Measurements from ENCODE around the gene KRT6A.
"Not testable (repeated sequence)": the region's sequence is repeated elsewhere in the genome, so short reads cannot be mapped to it uniquely, and the experiment has no call there.

Gene KRT6A

DNA sequence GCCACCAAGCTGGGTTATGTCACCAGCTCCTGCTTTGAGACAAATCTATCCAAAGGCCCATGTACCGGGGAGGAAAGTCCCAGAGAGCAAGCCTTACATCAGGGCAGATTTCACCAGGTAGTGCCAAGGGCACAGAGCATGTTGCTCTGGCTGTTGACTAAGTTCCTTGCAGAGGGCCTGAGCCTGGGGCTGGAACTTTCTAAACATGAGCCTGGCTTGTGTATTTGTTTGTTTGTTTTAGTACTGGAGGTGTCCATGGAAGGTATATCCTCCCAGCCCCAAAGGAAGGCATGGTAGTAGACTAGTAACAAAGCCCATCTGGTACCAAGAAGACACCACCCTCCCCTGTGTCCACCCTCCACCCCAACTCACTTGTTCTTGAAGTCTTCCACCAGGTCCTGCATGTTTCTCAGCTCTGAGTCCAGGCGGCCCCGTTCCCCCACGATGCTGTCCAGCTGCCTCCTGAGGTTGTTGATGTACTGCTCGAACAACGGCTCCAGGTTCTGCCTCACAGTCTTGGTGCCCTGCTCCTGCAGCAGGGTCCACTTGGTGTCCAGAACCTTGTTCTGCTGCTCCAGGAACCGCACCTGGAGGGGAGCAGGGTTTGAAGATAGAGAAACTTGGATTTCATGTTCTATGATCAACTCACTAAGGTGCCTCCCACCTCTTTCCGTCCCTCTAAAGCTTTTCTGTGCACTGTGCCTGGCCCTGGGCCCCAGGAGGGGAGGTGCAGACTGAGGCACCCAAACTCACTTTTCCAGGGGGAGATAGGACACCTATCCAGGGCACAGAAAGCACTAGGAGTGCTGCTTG lies 25.7 kb upstream of the KRT6A start:
- Mint-ChIP-seq H3K4me3 (no peak overlapping the region), H3K9me3 (no peaks in the 10 kb centered on the region), H3K27me3 (no peaks in the 10 kb centered on the region), H3K4me1 (ENCODE audit: low read depth) (no peaks in the 10 kb centered on the region), H3K27ac (no peak overlapping the region), H3K36me3 (ENCODE audit: low read depth) (no peaks in the 10 kb centered on the region)

DNA sequence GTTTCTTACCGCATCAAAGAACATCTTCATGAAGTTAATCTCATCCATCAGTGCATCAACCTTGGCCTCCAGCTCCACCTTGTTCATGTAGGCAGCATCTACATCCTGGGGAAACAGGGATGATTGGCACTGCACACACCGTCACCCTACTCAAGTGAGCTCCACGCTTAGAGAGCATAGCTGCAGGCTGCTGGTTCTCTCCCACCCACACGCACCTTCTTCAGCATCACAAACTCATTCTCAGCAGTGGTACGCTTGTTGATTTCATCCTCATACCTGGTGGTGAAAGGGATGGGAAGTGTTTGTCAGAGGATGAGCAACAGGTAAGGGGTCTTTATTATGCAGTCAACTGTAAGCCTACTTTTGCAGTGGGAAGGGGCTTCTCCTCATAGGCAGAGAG lies 24.8 kb upstream of the KRT6A start:
- H3K4me3 Mint-ChIP-seq = no peak overlapping the region
- H3K36me3 Mint-ChIP-seq (ENCODE audit: low read depth) = no peaks in the 10 kb centered on the region
- H3K4me1 Mint-ChIP-seq (ENCODE audit: low read depth) = no peaks in the 10 kb centered on the region
- no peaks in the 10 kb centered on the region for H3K9me3 Mint-ChIP-seq
- H3K27me3 Mint-ChIP-seq = no peaks in the 10 kb centered on the region
- no peak overlapping the region for H3K27ac Mint-ChIP-seq

DNA sequence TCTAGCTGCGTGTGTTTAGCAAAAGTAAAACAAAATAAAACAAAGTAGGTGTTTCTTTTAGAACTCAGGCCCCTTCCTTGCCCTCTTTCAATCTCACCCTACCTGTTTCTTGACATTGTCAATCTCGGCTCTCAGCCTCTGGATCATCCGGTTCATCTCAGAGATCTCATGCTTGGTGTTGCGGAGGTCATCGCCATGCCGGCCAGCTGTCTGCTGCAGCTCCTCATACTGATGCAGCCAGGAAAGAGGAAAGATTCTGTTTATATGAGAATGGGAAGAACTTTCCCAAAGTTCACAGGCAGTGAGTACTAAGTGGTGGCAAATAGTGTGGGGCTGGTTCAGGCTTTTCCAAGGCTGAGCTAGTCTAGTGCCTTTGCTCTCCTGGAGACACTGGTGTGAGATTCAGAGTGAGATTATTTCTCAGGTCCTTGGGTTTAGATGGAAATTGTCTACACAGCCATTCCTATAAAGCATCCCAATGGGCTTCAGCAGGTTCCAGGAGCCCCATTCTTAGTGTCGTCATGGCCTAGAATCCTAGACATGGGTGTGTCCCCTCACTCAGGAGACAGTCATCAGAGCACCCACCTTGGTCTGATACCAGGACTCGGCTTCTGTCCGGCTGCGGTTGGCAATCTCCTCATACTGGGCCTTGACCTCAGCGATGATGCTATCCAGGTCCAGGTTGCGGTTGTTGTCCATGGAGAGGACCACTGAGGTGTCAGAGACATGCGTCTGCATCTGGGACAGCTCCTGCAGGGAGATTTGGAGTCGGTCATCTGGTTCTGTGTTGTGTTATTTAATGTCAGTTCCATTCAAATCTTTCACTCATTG lies 24.2 kb upstream of the KRT6A start:
- Mint-ChIP-seq H3K27ac (no peak overlapping the region), H3K27me3 (no peaks in the 10 kb centered on the region), H3K4me3 (no peak overlapping the region), H3K9me3 (no peaks in the 10 kb centered on the region), H3K36me3 (ENCODE audit: low read depth) (no peaks in the 10 kb centered on the region), H3K4me1 (ENCODE audit: low read depth) (no peaks in the 10 kb centered on the region)

DNA sequence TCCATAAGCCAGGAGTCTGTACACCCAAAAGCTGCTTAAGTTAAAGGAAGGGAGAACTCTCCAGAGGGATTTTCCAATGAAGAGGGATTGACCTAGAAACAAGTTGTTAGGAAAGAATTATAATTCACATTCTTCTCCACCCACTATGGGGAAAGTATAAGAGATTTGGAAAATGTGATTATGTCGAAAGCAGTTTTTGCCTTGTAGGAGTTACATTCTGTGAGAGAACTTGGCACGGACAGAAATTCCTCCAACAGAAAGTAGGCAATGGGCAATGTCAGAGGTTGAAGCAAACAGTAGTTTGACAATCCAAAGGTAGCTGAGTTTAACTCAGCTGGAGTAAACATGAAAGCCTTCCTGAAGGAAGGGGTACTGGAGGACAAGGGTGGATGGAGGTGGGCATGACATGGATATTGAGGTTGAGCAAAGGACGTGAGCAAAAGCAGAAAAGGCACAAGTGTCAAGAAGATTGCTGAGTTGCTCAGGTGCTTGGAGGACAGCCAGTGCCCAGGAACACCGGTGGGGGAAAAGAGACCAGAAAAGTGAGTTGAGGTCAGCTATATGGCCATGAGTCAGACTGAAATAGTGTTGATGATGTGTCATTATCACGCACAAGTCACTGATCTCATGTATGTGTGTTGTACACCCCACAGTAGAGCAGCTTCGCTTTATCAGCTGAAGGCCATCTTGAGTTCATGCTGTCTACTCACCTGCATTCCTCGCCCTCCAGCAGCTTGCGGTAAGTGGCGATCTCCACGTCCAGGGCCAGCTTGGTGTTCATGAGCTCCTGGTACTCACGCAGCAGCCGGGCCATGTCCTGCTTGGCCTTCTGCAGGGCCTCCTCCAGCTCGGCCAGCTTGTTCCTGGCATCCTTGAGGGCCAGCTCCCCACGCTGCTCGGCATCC lies 23.1 kb upstream of the KRT6A start:
- Mint-ChIP-seq H3K4me1 (ENCODE audit: low read depth) (no peaks in the 10 kb centered on the region), H3K9me3 (peaks cover 2% of the 10 kb centered on the region), H3K27me3 (no peaks in the 10 kb centered on the region), H3K4me3 (no peak overlapping the region), H3K27ac (no peak overlapping the region), H3K36me3 (ENCODE audit: low read depth) (no peaks in the 10 kb centered on the region)

DNA sequence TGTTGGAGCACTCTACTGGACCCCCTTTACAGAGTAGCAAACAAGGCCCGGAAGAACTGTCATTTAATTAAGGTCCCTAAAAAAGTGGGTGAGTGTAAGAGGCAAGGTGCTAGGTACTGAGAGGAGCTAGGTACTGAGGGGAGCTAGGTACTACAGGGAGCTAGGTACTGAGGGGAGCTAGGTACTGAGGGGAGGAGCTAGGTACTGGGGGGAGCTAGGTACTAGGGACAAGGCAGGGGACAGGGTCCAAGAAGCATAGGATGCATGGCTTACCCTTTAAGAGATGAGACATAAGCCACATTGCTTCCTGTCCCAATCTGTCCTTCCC lies 22.2 kb upstream of the KRT6A start:
- H3K27me3 Mint-ChIP-seq = peaks cover 1% of the 10 kb centered on the region
- no peaks in the 10 kb centered on the region for H3K36me3 Mint-ChIP-seq (ENCODE audit: low read depth)

DNA sequence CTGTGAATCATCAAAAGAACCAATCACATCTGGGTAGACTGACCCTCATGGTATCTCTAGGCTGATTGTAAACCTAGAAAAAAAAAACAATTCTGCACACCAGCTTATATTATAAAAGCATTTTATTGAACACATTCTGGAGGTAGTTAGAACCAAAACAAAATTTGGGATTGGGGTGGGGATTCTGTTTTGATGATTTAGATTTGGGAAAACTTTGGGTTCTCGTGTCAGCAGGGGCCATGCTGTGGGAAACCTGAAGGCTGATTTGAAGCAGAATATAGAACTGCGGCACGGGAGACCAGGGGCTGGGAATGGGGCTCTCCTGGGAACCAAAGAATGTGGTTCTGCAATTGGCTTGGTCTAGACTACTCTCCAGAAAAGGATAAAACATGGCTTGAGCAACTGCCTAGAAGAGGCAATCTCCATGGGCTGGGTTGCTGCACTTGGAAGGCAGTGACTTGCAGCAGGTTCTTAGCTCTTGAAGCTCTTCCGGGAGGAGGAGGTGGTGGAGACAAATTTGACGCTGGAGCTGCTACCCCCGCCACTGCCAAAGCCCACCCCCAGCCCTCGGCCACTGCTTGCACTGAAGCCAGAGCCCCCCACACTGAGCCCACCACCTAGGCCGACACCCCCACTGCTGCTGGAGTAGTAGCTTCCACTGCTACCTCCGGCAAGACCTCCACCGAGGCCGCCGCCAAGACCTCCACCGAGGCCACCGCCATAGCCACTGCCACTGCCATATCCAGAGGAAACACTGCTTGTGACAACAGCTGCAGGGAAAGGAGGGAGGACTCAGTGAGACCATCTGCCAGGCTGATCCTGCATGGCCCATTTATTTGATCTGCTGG lies 21.6 kb upstream of the KRT6A start:
- H3K4me1 Mint-ChIP-seq (ENCODE audit: low read depth) = no peaks in the 10 kb centered on the region
- H3K9me3 Mint-ChIP-seq = peaks cover 5% of the 10 kb centered on the region
- no peak overlapping the region for H3K4me3 Mint-ChIP-seq
- peaks cover 7% of the 10 kb centered on the region for H3K27me3 Mint-ChIP-seq
- H3K27ac Mint-ChIP-seq = no peak overlapping the region
- no peaks in the 10 kb centered on the region for H3K36me3 Mint-ChIP-seq (ENCODE audit: low read depth)

More for the DNA sequence above, 22.2 kb upstream of the KRT6A start:
- Mint-ChIP-seq H3K4me3 (no peak overlapping the region), H3K4me1 (ENCODE audit: low read depth) (no peaks in the 10 kb centered on the region), H3K27ac (no peak overlapping the region), H3K9me3 (peaks cover 5% of the 10 kb centered on the region)

DNA sequence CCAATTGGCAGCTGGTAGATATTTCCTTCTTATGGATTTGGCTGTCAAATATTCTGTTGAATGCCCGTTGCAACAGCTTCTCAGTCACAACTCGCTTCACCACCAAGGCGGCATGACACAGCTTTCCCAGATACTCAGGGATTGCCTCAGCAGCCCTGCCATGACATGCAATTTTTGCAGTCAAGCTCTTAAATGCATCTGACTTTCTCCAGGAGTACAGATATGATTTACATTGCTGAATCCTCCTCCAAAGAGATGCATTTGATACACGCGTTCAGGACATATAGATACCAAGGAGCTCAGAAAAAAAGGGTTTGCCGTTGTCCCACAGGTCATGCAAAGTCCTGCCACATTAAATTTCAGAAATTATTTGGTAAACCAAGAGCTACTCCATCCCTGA lies 20.7 kb upstream of the KRT6A start:
- peaks cover 16% of the 10 kb centered on the region for H3K27me3 Mint-ChIP-seq
- H3K27ac Mint-ChIP-seq = no peak overlapping the region
- peaks cover 5% of the 10 kb centered on the region for H3K9me3 Mint-ChIP-seq
- no peaks in the 10 kb centered on the region for H3K4me1 Mint-ChIP-seq (ENCODE audit: low read depth)
- no peak overlapping the region for H3K4me3 Mint-ChIP-seq
- no peaks in the 10 kb centered on the region for H3K36me3 Mint-ChIP-seq (ENCODE audit: low read depth)

DNA sequence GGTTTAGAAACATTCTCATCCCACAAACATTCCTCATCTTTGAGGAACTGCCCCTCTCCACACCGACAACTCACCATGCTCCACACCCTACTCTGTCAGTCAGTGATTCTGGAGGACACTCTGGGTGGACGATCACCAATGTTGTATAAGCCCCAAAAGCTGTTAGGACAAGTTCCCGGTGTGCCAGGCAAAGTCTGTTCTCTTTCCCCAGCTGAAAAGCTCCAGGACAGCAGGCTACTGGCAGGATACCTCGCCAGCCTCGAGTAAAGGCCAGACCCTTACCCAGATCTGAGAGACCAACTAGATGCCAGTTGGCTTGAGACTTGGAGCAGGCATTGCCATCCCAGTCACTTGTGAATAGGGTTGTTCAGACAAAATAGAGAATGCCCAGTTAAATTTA lies 15.2 kb upstream of the KRT6A start:
- Mint-ChIP-seq H3K27ac (no peak overlapping the region), H3K9me3 (peaks cover 5% of the 10 kb centered on the region), H3K36me3 (ENCODE audit: low read depth) (no peaks in the 10 kb centered on the region), H3K27me3 (peaks cover 40% of the 10 kb centered on the region), H3K4me1 (ENCODE audit: low read depth) (no peaks in the 10 kb centered on the region), H3K4me3 (no peak overlapping the region)

DNA sequence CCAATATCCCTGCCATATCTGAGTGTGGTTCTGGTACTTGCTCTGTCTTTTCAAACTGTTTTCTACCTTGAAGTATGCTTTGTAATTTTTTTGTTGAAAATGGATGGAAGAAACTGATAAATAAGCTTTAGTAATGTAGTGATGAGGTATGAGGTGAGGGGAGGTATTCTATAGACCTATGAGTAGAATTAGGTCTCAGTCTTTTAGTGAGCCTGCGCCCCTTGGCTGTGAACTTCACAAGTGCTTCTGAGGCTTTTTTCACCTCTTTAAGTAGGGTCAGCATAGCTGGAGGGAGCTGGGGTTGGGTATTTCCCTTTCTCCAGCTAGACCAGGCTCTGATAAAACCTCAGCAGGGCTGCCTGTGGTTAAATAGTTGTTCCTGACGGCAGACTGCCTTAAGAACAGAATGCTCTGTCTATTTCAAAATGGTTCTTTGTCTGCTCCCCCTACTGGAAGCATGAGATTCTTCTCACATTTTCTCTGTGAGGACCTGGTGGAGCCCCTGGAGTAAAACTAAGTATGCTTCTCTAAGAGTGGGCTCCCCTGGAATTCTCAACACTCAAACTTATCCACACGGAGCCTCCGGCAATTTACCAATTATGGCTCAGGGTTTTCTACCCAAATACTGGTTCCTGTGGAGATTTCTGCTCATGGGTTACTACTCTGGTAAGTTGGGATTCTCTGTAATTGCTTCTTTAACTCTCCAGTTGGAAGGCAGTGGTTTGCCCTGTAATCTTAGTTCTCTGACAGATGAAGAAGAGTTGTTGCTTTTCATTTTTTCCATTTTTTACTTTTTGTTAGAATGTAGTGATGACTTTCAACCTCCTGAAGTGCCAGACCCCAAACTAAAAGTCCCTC lies 14.0 kb upstream of the KRT6A start:
- no peaks in the 10 kb centered on the region for H3K36me3 Mint-ChIP-seq (ENCODE audit: low read depth)
- H3K27ac Mint-ChIP-seq = no peak overlapping the region
- peaks cover 5% of the 10 kb centered on the region for H3K9me3 Mint-ChIP-seq
- peaks cover 42% of the 10 kb centered on the region for H3K27me3 Mint-ChIP-seq
- no peak overlapping the region for H3K4me3 Mint-ChIP-seq
- no peaks in the 10 kb centered on the region for H3K4me1 Mint-ChIP-seq (ENCODE audit: low read depth)

DNA sequence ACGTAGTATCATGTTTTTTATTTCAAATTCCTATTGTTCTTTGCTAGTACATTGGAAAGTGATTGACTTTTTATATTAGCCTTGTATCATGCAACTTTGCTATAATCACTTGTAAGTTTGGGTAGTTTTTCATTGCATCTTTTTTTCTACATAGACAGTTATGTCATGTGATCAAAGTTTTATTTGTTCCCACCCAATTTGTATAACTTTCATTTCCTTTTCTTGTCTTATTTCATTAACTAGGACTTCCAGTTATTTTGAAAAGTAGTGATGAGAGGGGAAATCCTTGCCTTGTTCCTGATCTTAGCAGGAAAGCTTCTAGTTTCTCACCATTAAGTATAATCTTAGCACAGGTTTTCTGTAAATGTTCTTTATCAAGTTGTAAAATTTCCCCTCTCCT lies 9.8 kb upstream of the KRT6A start:
- H3K4me1 Mint-ChIP-seq (ENCODE audit: low read depth) = no peaks in the 10 kb centered on the region
- peaks cover 30% of the 10 kb centered on the region for H3K27me3 Mint-ChIP-seq
- no peak overlapping the region for H3K4me3 Mint-ChIP-seq
- no peak overlapping the region for H3K27ac Mint-ChIP-seq
- no peaks in the 10 kb centered on the region for H3K9me3 Mint-ChIP-seq
- no peaks in the 10 kb centered on the region for H3K36me3 Mint-ChIP-seq (ENCODE audit: low read depth)

DNA sequence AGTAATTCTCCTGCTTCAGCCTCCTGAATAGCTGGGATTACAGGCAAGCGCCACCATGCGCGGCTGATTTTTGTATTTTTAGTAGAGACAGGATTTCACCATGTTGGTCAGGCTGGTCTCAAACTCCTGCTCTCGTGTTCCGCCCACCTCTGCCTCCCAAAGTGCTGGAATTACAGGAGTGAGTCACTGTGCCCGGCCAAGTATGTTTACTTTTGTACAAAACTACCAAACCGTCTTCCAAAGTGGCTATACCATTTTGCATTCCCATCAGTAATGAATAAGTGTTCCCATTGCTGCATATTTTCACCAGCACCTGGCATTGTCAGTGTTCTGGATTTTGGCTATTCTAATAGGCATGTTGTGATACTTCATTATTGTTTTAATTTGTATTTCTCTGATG lies 8.4 kb upstream of the KRT6A start:
- Mint-ChIP-seq H3K27me3 (peaks cover 19% of the 10 kb centered on the region), H3K27ac (no peak overlapping the region), H3K4me3 (no peak overlapping the region), H3K36me3 (ENCODE audit: low read depth) (no peaks in the 10 kb centered on the region), H3K9me3 (no peaks in the 10 kb centered on the region), H3K4me1 (ENCODE audit: low read depth) (no peaks in the 10 kb centered on the region)

DNA sequence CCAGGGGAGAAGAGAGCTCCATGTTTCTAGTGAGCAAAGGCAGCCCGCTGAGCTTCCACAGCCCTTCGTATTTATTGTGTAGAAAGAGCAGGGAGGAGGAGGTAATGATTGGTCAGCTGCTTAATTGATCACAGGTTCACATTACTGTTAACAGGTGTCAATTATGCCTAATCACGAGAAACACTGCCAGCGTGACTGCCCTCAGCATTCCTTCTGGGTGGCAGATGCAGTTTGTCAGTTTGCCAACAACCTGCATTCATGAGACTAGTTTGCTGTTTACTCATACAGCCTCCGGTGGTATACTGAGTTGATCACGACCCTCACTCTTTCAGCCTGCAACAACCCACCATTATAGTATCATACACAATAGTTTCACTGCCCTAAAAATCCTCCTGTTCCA lies 7.5 kb upstream of the KRT6A start:
- H3K36me3 Mint-ChIP-seq (ENCODE audit: low read depth) = not testable (repeated sequence)

DNA sequence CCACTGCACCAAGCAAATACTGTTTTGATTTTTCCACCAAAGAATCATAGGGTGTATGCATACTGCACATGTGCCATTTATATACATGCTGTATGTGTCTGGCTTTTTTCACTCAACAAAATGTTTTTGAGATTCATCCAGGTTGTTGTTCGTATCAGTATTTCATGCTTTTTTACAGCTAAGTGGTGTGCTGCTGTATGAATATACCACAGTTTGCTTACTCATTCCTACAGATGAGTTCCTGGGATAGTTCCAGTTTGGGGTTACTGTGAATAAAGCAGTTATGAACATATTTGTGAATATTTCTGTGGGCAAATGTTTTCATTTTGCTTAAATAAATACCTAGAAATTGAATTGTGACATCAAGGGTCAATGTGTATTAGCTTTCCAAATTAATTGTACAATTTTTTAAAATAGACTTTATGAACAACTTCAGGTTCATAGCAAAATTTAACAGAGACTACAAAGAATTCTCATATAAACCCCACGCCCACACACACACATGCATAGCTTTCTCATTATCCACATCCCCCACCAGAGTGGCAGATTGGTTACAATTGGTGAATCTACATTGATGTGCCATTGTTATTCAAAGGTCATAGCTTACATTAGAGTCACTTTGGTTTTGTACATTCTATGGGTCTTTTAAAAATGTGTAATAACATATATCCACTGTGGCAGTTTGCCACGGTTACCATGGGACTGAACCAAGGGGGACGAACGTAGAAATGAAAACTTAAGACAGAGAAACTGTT lies 6.9 kb upstream of the KRT6A start:
- H3K4me1 Mint-ChIP-seq (ENCODE audit: low read depth) = no peaks in the 10 kb centered on the region
- peaks cover 12% of the 10 kb centered on the region for H3K27me3 Mint-ChIP-seq

More for the DNA sequence above, 7.5 kb upstream of the KRT6A start:
- H3K4me1 Mint-ChIP-seq (ENCODE audit: low read depth); H3K27ac Mint-ChIP-seq; H3K9me3 Mint-ChIP-seq; H3K4me3 Mint-ChIP-seq: not testable (repeated sequence)
- peaks cover 12% of the 10 kb centered on the region for H3K27me3 Mint-ChIP-seq

More for the DNA sequence above, 6.9 kb upstream of the KRT6A start:
- Mint-ChIP-seq H3K36me3 (ENCODE audit: low read depth) (no peaks in the 10 kb centered on the region), H3K4me3 (no peak overlapping the region), H3K27ac (no peak overlapping the region), H3K9me3 (no peaks in the 10 kb centered on the region)

Data from stimulated activated naive CD8-positive, alpha-beta T cell treated with anti-CD3 and anti-CD28 coated beads, Interleukin-15, Interleukin-2, amounts not matched to agents 100 ng/mL and 50 ng/mL, for 24 hours (primary cell).